Naive thymus-derived CD4-positive, alpha-beta T cell (primary cell): ENCODE measurements around the gene ZNF789. TPM values are rescaled to one million over a fixed set of nuclear protein-coding genes. Genes with fewer than 3 reads are reported as not detected.
A peak's percentile ranks its signal among the peaks of the same experiment; 100 is the strongest.

Experiments used
- ATAC-seq: fragments of 150-1000 bp; cut with Tn5 transposase; 2 replicates; pipeline ENCODE4 v1.10.0; 2021; ENCODE audit warnings: mild to moderate bottlenecking, moderate library complexity
- CTCF ChIA-PET: fragments of 350-600 bp; sonication (Branson Sonifier 250); formaldehyde crosslinking; loops from one replicate; lab custom pipeline; 2021; ENCODE audit warnings: antibody characterized with exemption; lab: Charles Lee
- POLR2A ChIA-PET: fragments of 350-600 bp; sonication (Branson Sonifier 250); formaldehyde crosslinking; loops from one replicate; lab custom pipeline; 2021; ENCODE audit warnings: antibody characterized with exemption, inconsistent platforms; lab: Charles Lee
- DNase-seq, 9 donors: peaks; one replicate each; pipeline versions ENCODE4 v3.0.0 to v3.0.0-alpha.2; 2020 to 2022; ENCODE audit warnings: mixed read lengths in 1 of 9
- H3K27ac ChIP-seq: one replicate; pipeline ENCODE4 v1.7.0; 2013; ENCODE audit warnings: mild to moderate bottlenecking, low read depth, low read length, moderate library complexity
- H3K27me3 ChIP-seq, 2 donors: one replicate each; pipeline ENCODE4 v1.7.0; 2013; ENCODE audit warnings: low read length in 2 of 2, mild to moderate bottlenecking in 2 of 2, moderate library complexity in 2 of 2; ENCODE audit not compliant: control insufficient read depth in 2 of 2, insufficient read depth in 2 of 2
- H3K36me3 ChIP-seq, 3 experiments: 1 replicate in 2 of 3; 2 replicates in 1 of 3; pipeline ENCODE4 v1.7.0; 2013; ENCODE audit warnings: low read length in 3 of 3, mild to moderate bottlenecking in 3 of 3, moderate library complexity in 1 of 3; ENCODE audit not compliant: insufficient read depth in 3 of 3, control insufficient read depth in 2 of 3
- H3K4me1 ChIP-seq, 2 donors: one replicate each; pipeline ENCODE4 v1.7.0; 2013; ENCODE audit warnings: low read length in 2 of 2, mild to moderate bottlenecking in 2 of 2, moderate library complexity in 1 of 2; ENCODE audit not compliant: control insufficient read depth in 2 of 2, insufficient read depth in 2 of 2
- H3K4me3 ChIP-seq: 2 replicates; pipeline ENCODE4 v1.7.0; 2013; ENCODE audit warnings: mild to moderate bottlenecking, low read length
- H3K9me3 ChIP-seq, 3 experiments: 1 replicate in 2 of 3; 2 replicates in 1 of 3; pipeline ENCODE4 v1.7.0; 2013; ENCODE audit warnings: low read length in 3 of 3; ENCODE audit not compliant: control insufficient read depth in 2 of 3
- H3K27ac Mint-ChIP-seq, 9 donors: one replicate each; pipeline ENCODE4 v1.8.0; 2020 to 2022; ENCODE audit warnings: mixed read lengths in 9 of 9, mild to moderate bottlenecking in 8 of 9, moderate library complexity in 5 of 9, inconsistent platforms in 2 of 9
- H3K27me3 Mint-ChIP-seq, 5 donors: one replicate each; pipeline ENCODE4 v1.8.0; 2021 to 2022; ENCODE audit warnings: mixed read lengths in 5 of 5, mild to moderate bottlenecking in 1 of 5
- H3K36me3 Mint-ChIP-seq, 5 donors: one replicate each; pipeline ENCODE4 v1.8.0; 2020 to 2022; ENCODE audit warnings: mixed read lengths in 5 of 5, mild to moderate bottlenecking in 3 of 5, inconsistent platforms in 1 of 5
- H3K4me1 Mint-ChIP-seq, 7 donors: one replicate each; pipeline ENCODE4 v1.8.0; 2020 to 2022; ENCODE audit warnings: mixed read lengths in 7 of 7, mild to moderate bottlenecking in 3 of 7, inconsistent platforms in 1 of 7
- H3K4me3 Mint-ChIP-seq, 10 donors: one replicate each; pipeline ENCODE4 v1.8.0; 2020 to 2022; ENCODE audit warnings: mild to moderate bottlenecking in 10 of 10, mixed read lengths in 10 of 10, moderate library complexity in 6 of 10, inconsistent platforms in 2 of 10
- H3K9me3 Mint-ChIP-seq, 11 donors: one replicate each; pipeline ENCODE4 v1.8.0; 2020 to 2022; ENCODE audit warnings: mixed read lengths in 11 of 11, mild to moderate bottlenecking in 4 of 11, inconsistent platforms in 1 of 11, moderate library complexity in 1 of 11
- intact Hi-C, 2 donors: fragments of 100-400 bp; cut with micrococcal nuclease; formaldehyde crosslinking; loops; one replicate each; pipeline ENCODE4 v1.15.1; 2023
- polyA plus RNA-seq, 2 donors: library from polyadenylated mRNA; unstranded; fragments of 300-500 nt; fragmentation: Illumina TruSeq; gene quantifications; one replicate each; pipeline ENCODE4 v1.2.3, GENCODE V29; 2021
- total RNA-seq, 6 experiments: library from RNA in 5 of 6; stranded (reverse) in 5 of 6; gene quantifications; 1 replicate in 5 of 6; 2 replicates in 1 of 6; pipeline ENCODE4 v1.2.3 and lab custom pipeline; 2021 to 2026

Gene ZNF789
- total and polyA plus RNA-seq, 7 experiments from 2014 or later: 9.5 to 28.0 (median 25.1) TPM

DNA sequence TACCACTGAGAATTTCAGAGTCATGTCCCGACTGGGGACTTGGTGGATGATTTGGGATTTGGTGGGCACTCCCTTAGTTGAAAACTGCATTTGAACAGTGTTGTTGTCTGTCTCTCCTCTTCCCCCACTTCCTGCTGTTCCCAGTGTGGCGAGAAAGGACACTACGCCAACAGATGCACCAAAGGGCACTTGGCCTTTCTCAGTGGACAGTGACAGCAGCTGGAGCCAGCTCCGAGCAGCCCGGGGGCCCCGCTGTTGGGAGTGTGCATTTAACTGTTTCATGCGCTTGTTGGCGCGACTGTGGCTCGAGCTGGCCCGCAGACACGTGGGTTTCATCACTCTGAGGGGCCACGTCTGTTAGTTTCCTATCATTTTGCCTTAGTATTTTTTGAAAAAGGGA is 16.4 kb upstream of the ZNF789 start:
- peaks cover 10 to 25% (median 16%) of the 10 kb centered on the region in 7 donors for H3K4me1 Mint-ChIP-seq
- H3K4me3 Mint-ChIP-seq: no peak overlapping the region
- Histone ChIP-seq H3K9me3 (no peaks in the 10 kb centered on the region), H3K27me3 (no peaks in the 10 kb centered on the region), H3K4me1 (no peaks in the 10 kb centered on the region), H3K4me3 (no peak overlapping the region), H3K27ac (no peak overlapping the region), H3K36me3 (peaks cover 8 to 96% (median 17%) of the 10 kb centered on the region in 3 experiments)
- no peaks in the 10 kb centered on the region for H3K27me3 Mint-ChIP-seq
- intact Hi-C loops: no loop called here
- DNase-seq: no peak
- peaks cover 0 to 12% (median 4%) of the 10 kb centered on the region in 5 donors for H3K36me3 Mint-ChIP-seq
- no peaks in the 10 kb centered on the region for H3K9me3 Mint-ChIP-seq
- ChIA-PET POLR2A (interaction anchor here (1.0 to 2.0 kb wide), 3 partner anchors 10 to 64 kb away, joined by 3 to 9 read pairs (median 5); partner anchors contain the start of gene ATP5MF), CTCF (interaction anchor here (0.6 kb wide), 1 partner anchor 34 kb away, joined by 3 read pairs; no protein-coding TSS in a partner anchor)
- H3K27ac Mint-ChIP-seq: peak overlapping the region in 2 of 9 donors; percentile 36 to 43
- no peak for ATAC-seq

DNA sequence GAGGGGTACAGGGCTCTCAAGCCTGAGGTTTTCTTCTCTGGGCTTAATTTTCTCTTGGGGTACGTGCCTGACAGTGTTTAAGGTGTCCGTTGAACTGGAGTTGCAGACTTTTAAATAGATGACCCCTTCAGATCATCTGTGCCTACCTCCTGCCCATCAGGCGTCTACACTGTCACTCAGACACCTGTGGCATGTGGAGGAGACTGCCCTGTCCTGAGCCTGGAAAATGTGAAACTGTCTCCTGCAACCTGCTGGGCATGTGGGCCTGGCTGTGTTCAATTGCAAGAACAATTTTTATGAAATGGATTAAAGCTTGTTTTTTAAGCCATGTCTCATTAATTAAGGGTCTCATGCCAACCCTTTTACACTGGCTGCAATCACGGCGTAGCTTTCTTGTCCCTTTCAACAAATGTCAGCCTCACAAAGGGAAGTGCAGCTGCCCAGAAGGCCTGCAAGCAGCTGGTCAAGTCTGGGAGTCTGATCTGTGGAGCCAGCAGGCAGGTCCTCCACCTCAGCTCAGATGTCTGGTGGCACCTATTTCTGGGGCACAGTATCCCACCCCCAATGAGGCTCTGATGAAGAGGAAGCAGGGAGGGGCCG is 15.5 kb upstream of the ZNF789 start:
- H3K36me3 Mint-ChIP-seq: peaks cover 0 to 12% (median 4%) of the 10 kb centered on the region in 5 donors
- H3K4me3 Mint-ChIP-seq: no peak overlapping the region
- Histone ChIP-seq H3K27ac (no peak overlapping the region), H3K4me1 (no peaks in the 10 kb centered on the region), H3K36me3 (peaks cover 8 to 89% (median 17%) of the 10 kb centered on the region in 3 experiments), H3K9me3 (no peaks in the 10 kb centered on the region), H3K27me3 (no peaks in the 10 kb centered on the region), H3K4me3 (no peak overlapping the region)
- H3K9me3 Mint-ChIP-seq: no peaks in the 10 kb centered on the region
- H3K27ac Mint-ChIP-seq: no peak overlapping the region
- no peak for ATAC-seq
- ChIA-PET CTCF (no interaction called here), POLR2A (interaction anchor here (1.0 kb wide), 1 partner anchor 63 kb away, joined by 5 read pairs; no protein-coding TSS in a partner anchor)
- no peak for DNase-seq
- intact Hi-C loops: no loop called here
- no peaks in the 10 kb centered on the region for H3K27me3 Mint-ChIP-seq
- peaks cover 10 to 30% (median 16%) of the 10 kb centered on the region in 7 donors for H3K4me1 Mint-ChIP-seq

DNA sequence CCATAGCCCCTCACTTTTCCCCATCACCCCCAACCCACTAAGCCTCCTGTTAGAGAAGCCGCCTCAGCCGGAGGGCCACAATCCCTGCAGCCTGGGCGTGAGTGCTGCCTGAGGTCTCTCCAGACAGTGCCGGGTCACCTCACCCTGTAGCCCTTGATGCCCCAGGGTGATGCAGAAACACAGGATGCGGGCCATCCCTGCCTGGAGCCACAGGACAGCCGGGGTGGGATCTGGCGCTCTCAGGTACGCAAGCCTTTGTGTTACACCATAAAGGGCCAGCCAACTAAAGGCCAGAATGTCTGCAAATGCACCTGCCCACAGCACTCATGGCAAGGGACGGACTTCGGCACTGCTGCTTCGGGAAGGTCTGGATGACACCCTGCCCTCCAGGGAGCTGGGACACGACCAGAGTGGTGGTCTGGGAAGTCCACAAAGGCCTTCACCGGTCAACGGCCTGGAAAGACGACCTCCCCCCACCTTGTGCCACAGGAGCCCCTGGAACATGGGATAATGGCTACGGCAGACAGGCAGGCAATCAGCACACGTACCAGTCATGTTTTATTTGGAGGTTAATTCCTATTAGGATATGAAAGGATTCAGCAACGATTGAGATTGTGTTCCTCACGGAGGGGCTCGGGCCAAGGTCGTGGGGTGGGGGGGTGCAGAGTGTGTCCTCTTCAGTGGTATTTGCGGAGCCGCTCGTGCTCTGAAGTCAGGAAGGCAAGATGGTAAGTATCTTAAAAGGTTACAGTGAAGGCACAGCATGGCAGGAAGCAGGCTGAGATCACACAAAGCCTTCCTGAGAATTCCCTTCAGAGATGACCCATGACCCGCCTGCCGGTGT is 14.8 kb upstream of the ZNF789 start:
- Histone ChIP-seq H3K4me1 (no peaks in the 10 kb centered on the region), H3K36me3 (peaks cover 8 to 82% (median 14%) of the 10 kb centered on the region in 3 experiments), H3K27me3 (no peaks in the 10 kb centered on the region), H3K27ac (no peak overlapping the region), H3K9me3 (no peaks in the 10 kb centered on the region), H3K4me3 (no peak overlapping the region)
- ATAC-seq (no peak), DNase-seq (no peak)
- H3K27me3 Mint-ChIP-seq: no peaks in the 10 kb centered on the region
- H3K4me3 Mint-ChIP-seq: no peak overlapping the region
- H3K36me3 Mint-ChIP-seq: peaks cover 0 to 16% (median 4%) of the 10 kb centered on the region in 5 donors
- ChIA-PET POLR2A (interaction anchor here (1.0 kb wide), 1 partner anchor 63 kb away, joined by 5 read pairs; no protein-coding TSS in a partner anchor), CTCF (no interaction called here)
- H3K9me3 Mint-ChIP-seq: no peaks in the 10 kb centered on the region
- H3K4me1 Mint-ChIP-seq: peaks cover 10 to 38% (median 18%) of the 10 kb centered on the region in 7 donors
- H3K27ac Mint-ChIP-seq: no peak overlapping the region
- intact Hi-C loops: no loop called here

DNA sequence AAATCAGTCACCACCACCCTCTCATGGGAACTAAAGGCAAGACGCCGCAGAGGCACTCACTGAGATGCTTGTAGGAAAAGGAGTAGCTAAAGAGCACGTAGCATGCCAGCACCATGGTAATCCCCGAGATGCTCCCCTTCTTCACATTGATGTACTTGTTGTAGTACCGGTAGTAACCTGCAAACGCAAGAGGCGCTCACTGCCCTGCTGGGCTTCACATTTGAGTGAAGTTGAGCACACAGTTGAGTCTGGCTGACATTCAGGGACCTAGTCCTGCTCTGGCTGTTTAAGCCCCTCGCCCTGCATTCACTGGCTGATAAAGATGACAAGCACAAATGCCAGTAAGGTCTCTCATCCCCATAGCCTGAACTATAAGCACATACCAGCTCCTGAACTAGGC is 13.6 kb upstream of the ZNF789 start:
- H3K4me3 Mint-ChIP-seq: no peak overlapping the region
- Histone ChIP-seq H3K4me3 (no peak overlapping the region), H3K4me1 (peaks cover 0 to 4% of the 10 kb centered on the region in 2 donors), H3K27ac (peak overlapping the region; percentile 17), H3K9me3 (no peaks in the 10 kb centered on the region), H3K36me3 (peaks cover 8 to 73% (median 14%) of the 10 kb centered on the region in 3 experiments), H3K27me3 (no peaks in the 10 kb centered on the region)
- H3K36me3 Mint-ChIP-seq: peaks cover 3 to 19% (median 4%) of the 10 kb centered on the region in 5 donors
- ChIA-PET POLR2A (no interaction called here), CTCF (no interaction called here)
- H3K27me3 Mint-ChIP-seq: no peaks in the 10 kb centered on the region
- peak in 2 of 9 donors; percentile 11 to 23 for DNase-seq
- ATAC-seq: peak; percentile 66
- intact Hi-C loops: no loop called here
- peak overlapping the region in 3 of 9 donors; percentile 55 to 85 (median 63) for H3K27ac Mint-ChIP-seq
- peaks cover 0 to 2% (median 0%) of the 10 kb centered on the region in 11 donors for H3K9me3 Mint-ChIP-seq
- H3K4me1 Mint-ChIP-seq: peaks cover 14 to 46% (median 25%) of the 10 kb centered on the region in 7 donors

DNA sequence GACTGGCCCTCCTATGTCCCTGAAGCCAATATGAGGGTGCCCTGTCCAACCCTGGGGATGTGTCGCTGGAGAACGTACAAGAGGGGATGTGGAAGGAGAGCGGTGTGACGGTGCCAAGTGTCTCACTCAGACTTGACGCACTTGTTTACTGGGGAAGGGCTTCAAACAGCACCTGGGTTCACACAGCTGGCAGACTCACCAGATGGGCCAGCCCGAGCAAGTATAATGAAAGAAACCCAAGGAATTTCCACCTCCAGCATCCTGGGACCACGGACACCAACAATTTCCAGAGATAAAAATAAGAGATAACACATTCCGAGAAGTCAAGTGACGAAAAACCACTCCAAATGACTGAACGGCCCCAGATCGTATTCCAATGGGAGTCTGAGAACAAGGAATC is 12.0 kb upstream of the ZNF789 start:
- H3K36me3 Mint-ChIP-seq: peaks cover 3 to 24% (median 6%) of the 10 kb centered on the region in 5 donors

DNA sequence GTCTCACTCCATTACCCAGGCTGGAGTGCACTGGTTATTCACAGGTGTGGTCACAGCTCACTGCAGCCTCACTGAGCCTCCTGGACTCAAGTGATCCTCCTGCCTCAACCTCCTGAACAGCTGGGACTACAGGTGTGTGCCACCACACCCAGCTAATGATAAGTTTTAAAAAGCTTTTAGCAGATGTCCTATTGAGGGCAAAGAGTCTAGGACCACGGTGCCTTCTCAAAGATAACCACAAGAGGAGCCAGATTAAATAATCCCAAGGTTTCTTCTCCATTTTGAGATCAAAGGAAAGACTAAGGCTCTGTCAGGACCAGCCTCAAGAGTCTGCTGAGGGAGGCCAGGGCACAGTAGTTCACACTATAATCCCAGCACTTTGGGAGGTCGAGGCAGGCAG is 11.5 kb upstream of the ZNF789 start:
- ChIA-PET POLR2A (interaction anchor here (0.5 kb wide), 1 partner anchor 11 kb away, joined by 4 read pairs; no protein-coding TSS in a partner anchor), CTCF (no interaction called here)
- Mint-ChIP-seq H3K4me3 (no peak overlapping the region), H3K27ac (peak overlapping the region in 3 of 9 donors; percentile 8 to 63 (median 52)), H3K9me3 (peaks cover 0 to 2% (median 0%) of the 10 kb centered on the region in 11 donors), H3K27me3 (no peaks in the 10 kb centered on the region), H3K36me3 (peaks cover 3 to 27% (median 6%) of the 10 kb centered on the region in 5 donors), H3K4me1 (peaks cover 24 to 66% (median 46%) of the 10 kb centered on the region in 7 donors)
- Histone ChIP-seq H3K4me1 (peaks cover 7 to 10% of the 10 kb centered on the region in 2 donors), H3K36me3 (peaks cover 8 to 58% (median 14%) of the 10 kb centered on the region in 3 experiments), H3K4me3 (no peak overlapping the region), H3K27ac (peak overlapping the region; percentile 11), H3K9me3 (no peaks in the 10 kb centered on the region), H3K27me3 (no peaks in the 10 kb centered on the region)
- DNase-seq: no peak
- no peak for ATAC-seq
- intact Hi-C loops: no loop called here

More for the DNA sequence above, 12.0 kb upstream of the ZNF789 start:
- H3K27ac Mint-ChIP-seq: peak overlapping the region in 6 of 9 donors; percentile 7 to 63 (median 23)
- ChIA-PET CTCF (no interaction called here), POLR2A (interaction anchor here (0.5 kb wide), 1 partner anchor 11 kb away, joined by 4 read pairs; no protein-coding TSS in a partner anchor)
- H3K4me3 Mint-ChIP-seq: peak overlapping the region in 1 of 10 donors; percentile 32
- peaks cover 22 to 61% (median 41%) of the 10 kb centered on the region in 7 donors for H3K4me1 Mint-ChIP-seq
- Histone ChIP-seq H3K36me3 (peaks cover 8 to 58% (median 14%) of the 10 kb centered on the region in 3 experiments), H3K9me3 (no peaks in the 10 kb centered on the region), H3K27me3 (no peaks in the 10 kb centered on the region), H3K4me1 (peaks cover 7 to 10% of the 10 kb centered on the region in 2 donors), H3K4me3 (no peak overlapping the region), H3K27ac (no peak overlapping the region)
- peaks cover 0 to 2% (median 0%) of the 10 kb centered on the region in 11 donors for H3K9me3 Mint-ChIP-seq
- ATAC-seq (no peak), DNase-seq (no peak)
- intact Hi-C loops: no loop called here
- H3K27me3 Mint-ChIP-seq: no peaks in the 10 kb centered on the region
